Gastrocnemius medialis (tissue), 4 donors: ENCODE measurements around the gene ADGRB3. TPM values are rescaled to one million over a fixed set of nuclear protein-coding genes. Genes with fewer than 3 reads are reported as not detected.

ENCODE experiments used
- ATAC-seq, 2 donors: fragments of 150-250 bp; one replicate each; pipeline ENCODE4 v1.9.1; 2016
- DNase-seq, 2 donors: peaks; one replicate each; pipeline ENCODE4 v3.0.0-alpha.2; 2019
- H3K27ac ChIP-seq, 4 donors: fragments of 200-600 bp; sonication (generic); 1 replicate in 1 of 4; 2 replicates in 3 of 4; pipeline ENCODE4 v1.5.1; 2016 to 2018; ENCODE audit warnings: mild to moderate bottlenecking in 2 of 4, moderate library complexity in 1 of 4
- H3K27me3 ChIP-seq, 3 donors: fragments of 200-600 bp; sonication (generic) in 2 of 3; 1 replicate in 1 of 3; 2 replicates in 2 of 3; pipeline versions ENCODE4 v1.5.1 to v1.6.0; 2016 to 2019; ENCODE audit warnings: mild to moderate bottlenecking in 1 of 3, moderate library complexity in 1 of 3
- H3K36me3 ChIP-seq, 2 donors: fragments of 200-600 bp; sonication (generic) in 1 of 2; one replicate each; pipeline ENCODE4 v1.5.1; 2017 to 2018
- H3K4me1 ChIP-seq, 2 donors: fragments of 200-600 bp; sonication (generic) in 1 of 2; one replicate each; pipeline ENCODE4 v1.5.1; 2016 to 2017; ENCODE audit warnings: mild to moderate bottlenecking in 2 of 2
- H3K4me3 ChIP-seq, 4 donors: fragments of 200-600 bp; sonication (generic) in 3 of 4; 1 replicate in 1 of 4; 2 replicates in 3 of 4; pipeline ENCODE4 v1.5.1; 2016 to 2019; ENCODE audit warnings: mild to moderate bottlenecking in 2 of 4
- H3K9me3 ChIP-seq, 3 donors: fragments of 200-600 bp; sonication (generic) in 2 of 3; 1 replicate in 1 of 3; 2 replicates in 2 of 3; pipeline ENCODE4 v1.5.1; 2016 to 2019
- CTCF ChIP-seq, 5 experiments: fragments of 450-650 bp in 3 of 5; fragments of 200-600 bp in 2 of 5; sonication (generic) in 2 of 5; IDR thresholded peaks in 4 of 5; conservative IDR thresholded peaks in 1 of 5; 1 replicate in 4 of 5; 2 replicates in 1 of 5; pipeline ENCODE4 v1.5.1; 2016 to 2019; ENCODE audit warnings: antibody characterized with exemption in 5 of 5, mild to moderate bottlenecking in 3 of 5, moderate library complexity in 3 of 5
- POLR2A ChIP-seq, 2 donors: fragments of 450-650 bp; IDR thresholded peaks; one replicate each; pipeline ENCODE4 v1.6.1; 2017; ENCODE audit warnings: antibody characterized with exemption in 2 of 2, mild to moderate bottlenecking in 2 of 2, moderate library complexity in 2 of 2
- in situ Hi-C, 4 donors: fragments of 200-750 bp; cut with MboI; loops; one replicate each; pipeline versions ENCODE4 v1.15.0 to v1.8.0; 2017; ENCODE audit warnings: low sequenced_read_pairs in 4 of 4
- intact Hi-C: fragments of 100-400 bp; cut with DNase I; formaldehyde crosslinking; loops from one replicate; pipeline ENCODE4 v1.15.1; 2023; ENCODE audit warnings: low total_unique reads
- total RNA-seq, 4 donors: library from RNA; depleted of rRNA; stranded (reverse); fragments of >200 nt; gene quantifications; one replicate each; pipeline versions ENCODE4 v1.1.0 to v1.2.3, GENCODE V29; 2016

The ADGRB3 gene
- total RNA-seq, 4 donors from 2014 or later: 0.56 to 0.58 (median 0.58) TPM; not detected in 1

GRCh38 chr6:68760485-68760884, 125.4 kb downstream of the ADGRB3 start:
- no peak overlapping the region for H3K27ac ChIP-seq
- no peak for TF ChIP-seq CTCF (IDR thresholded peaks at IDR 0.05 in 4 of 5, conservative IDR thresholded peaks at IDR 0.05 in 1 of 5)
- TF ChIP-seq POLR2A (IDR thresholded peaks at IDR 0.05): no peak
- H3K4me1 ChIP-seq: peaks cover 0 to 10% of the 10 kb centered on the region in 2 donors
- no peak for DNase-seq
- H3K9me3 ChIP-seq: no peaks in the 10 kb centered on the region
- in situ Hi-C loops (no loop called here), intact Hi-C loops (no loop called here)
- no peaks in the 10 kb centered on the region for H3K36me3 ChIP-seq
- no peaks in the 10 kb centered on the region for H3K27me3 ChIP-seq
- H3K4me3 ChIP-seq: no peak overlapping the region
- ATAC-seq: no peak

DNA sequence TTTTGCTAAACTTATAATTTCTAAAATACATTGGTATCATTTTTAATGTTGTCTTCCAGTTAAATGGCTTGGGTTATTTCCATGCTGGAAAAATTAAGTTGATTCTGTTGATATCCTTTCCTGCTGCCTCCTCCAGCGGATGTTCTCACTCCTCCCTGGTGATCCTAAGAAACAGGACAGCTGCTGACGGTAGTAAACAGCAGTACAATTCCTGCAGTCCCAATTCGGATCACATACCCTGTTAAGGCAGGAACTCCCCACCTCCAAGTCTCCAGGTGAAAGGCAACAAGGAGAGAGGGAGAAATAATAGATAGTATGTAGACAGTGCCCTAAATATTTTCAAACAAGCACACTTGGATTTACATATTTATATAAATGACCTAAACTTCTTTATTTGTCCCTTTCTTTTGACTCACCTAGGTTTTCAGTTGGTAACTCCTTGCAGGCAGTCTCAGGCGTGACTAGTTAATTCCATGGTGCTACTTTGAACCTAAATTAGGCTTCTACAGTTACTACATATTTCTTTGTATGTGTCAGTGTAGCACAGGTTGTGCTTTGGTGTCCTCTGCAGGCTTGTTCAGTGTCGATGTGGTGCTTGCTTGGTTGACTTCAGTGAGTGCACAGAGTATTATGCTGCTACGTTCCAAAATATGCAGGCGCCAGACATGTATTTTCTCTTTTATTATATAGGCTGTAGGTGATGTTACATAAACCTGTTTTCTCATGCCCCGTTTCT, 126.0 kb downstream of the ADGRB3 start:
- peaks cover 0 to 10% of the 10 kb centered on the region in 2 donors for H3K4me1 ChIP-seq
- H3K9me3 ChIP-seq: no peaks in the 10 kb centered on the region
- ATAC-seq (no peak), DNase-seq (no peak)
- in situ Hi-C loops (no loop called here), intact Hi-C loops (no loop called here)
- H3K27me3 ChIP-seq: no peaks in the 10 kb centered on the region
- no peaks in the 10 kb centered on the region for H3K36me3 ChIP-seq
- no peak overlapping the region for H3K27ac ChIP-seq
- TF ChIP-seq CTCF (IDR thresholded peaks at IDR 0.05 in 4 of 5, conservative IDR thresholded peaks at IDR 0.05 in 1 of 5) (no peak), POLR2A (IDR thresholded peaks at IDR 0.05) (no peak)
- H3K4me3 ChIP-seq: no peak overlapping the region

GRCh38 chr6:68761985-68762384, 126.9 kb downstream of the ADGRB3 start:
- no peaks in the 10 kb centered on the region for H3K9me3 ChIP-seq
- intact Hi-C loops (no loop called here), in situ Hi-C loops (no loop called here)
- no peak for ATAC-seq
- H3K4me3 ChIP-seq: no peak overlapping the region
- H3K4me1 ChIP-seq: peaks cover 0 to 4% of the 10 kb centered on the region in 2 donors
- H3K27ac ChIP-seq: no peak overlapping the region
- no peaks in the 10 kb centered on the region for H3K36me3 ChIP-seq
- no peak for TF ChIP-seq POLR2A (IDR thresholded peaks at IDR 0.05)
- TF ChIP-seq CTCF (IDR thresholded peaks at IDR 0.05 in 4 of 5, conservative IDR thresholded peaks at IDR 0.05 in 1 of 5): no peak
- no peak for DNase-seq
- H3K27me3 ChIP-seq: no peaks in the 10 kb centered on the region

DNA sequence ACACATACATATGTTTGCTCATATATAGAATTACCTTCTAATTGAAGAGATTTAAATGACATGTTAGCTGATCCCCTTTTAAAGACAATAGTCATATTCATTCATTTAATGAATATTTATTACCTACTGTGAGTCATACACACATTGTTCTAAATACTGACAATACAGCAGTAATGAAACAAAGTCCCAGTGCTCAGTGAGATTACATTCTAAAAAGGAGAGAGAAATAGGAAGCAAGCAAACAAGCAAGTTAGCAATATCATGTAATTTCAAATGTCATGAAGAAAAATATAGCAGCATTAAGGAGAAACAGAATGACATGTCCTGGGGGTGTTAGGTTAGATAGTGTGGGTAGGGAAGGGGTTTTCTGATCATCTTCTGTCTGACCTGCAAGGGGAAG, 136.3 kb downstream of the ADGRB3 start:
- TF ChIP-seq POLR2A (IDR thresholded peaks at IDR 0.05) (no peak), CTCF (IDR thresholded peaks at IDR 0.05 in 4 of 5, conservative IDR thresholded peaks at IDR 0.05 in 1 of 5) (no peak)
- ATAC-seq (no peak), DNase-seq (no peak)
- in situ Hi-C loops: loop anchor here in 1 of 4 donors (10.0 kb wide), 1 partner anchor 137 kb away; the partner anchor contains the start of gene ADGRB3
- Histone ChIP-seq H3K27ac (no peak overlapping the region), H3K4me1 (no peaks in the 10 kb centered on the region), H3K9me3 (no peaks in the 10 kb centered on the region), H3K4me3 (no peak overlapping the region), H3K27me3 (no peaks in the 10 kb centered on the region), H3K36me3 (no peaks in the 10 kb centered on the region)
- intact Hi-C loops: no loop called here
